Erythroblast (primary cell): ENCODE data around the gene DTNB.

Experiments
- GATA1 ChIP-seq: IDR thresholded peaks from 2 replicates; pipeline ENCODE4 v1.6.1; 2011; ENCODE audit warnings: low read depth, mild to moderate bottlenecking, control low read depth, low read length, moderate library complexity
- POLR2A ChIP-seq: IDR thresholded peaks from 2 replicates; pipeline ENCODE4 v1.6.1; 2011; ENCODE audit warnings: mild to moderate bottlenecking, low read length

DNA sequence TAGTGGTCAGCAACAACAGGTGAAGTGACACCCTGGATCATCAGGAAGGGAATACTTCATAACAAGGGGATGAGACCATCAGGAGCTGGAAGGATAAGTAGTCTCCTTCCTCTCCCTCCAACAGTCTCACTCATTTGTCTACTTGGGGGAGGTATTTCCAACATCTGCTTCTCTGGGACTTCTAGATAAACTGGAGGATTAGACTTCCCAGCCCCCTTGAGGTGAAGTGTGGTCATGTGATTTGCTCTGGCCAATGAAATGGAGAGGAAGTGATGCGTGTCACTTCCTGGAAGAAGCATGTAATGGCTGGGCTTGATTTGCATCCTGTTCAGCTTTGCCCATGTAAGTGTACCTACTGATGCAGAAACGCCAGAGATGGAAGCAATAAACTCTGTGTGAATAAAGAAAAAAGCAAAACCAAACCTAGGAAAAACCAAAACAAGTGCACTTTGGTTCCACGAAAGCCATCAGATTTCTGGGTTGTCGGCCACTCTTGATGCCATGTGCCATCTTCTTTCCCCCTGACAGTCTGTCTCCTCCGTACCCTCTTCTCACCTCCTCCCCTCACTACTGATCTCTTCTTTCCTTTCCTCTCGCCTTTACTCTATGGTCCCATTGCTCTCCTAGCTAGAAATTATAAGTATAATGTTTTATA, 255.5 kb downstream of the DTNB start:
- TF ChIP-seq POLR2A (no peak), GATA1 (no peak)
